DOHH2 (cell line): ENCODE results near the gene PRDX4.

Source experiments
- CTCF ChIP-seq: fragments of 200-600 bp; sonication (generic); IDR thresholded peaks from one replicate; pipeline ENCODE4 v1.5.1; 2014; ENCODE audit warnings: antibody characterized with exemption, mild to moderate bottlenecking, low read depth, low read length; ENCODE audit not compliant: poor library complexity, severe bottlenecking
- EZH2phosphoT487 ChIP-seq: fragments of 200-600 bp; sonication (generic); IDR thresholded peaks from 2 replicates; pipeline ENCODE4 v1.6.1; 2017; ENCODE audit warnings: borderline replicate concordance, mild to moderate bottlenecking, antibody characterized with exemption, low read length, moderate library complexity, mixed read lengths

- TF ChIP-seq CTCF (no peak), EZH2phosphoT487 (no peak)
Measured at GRCh38 chrX:23720117-23720677, 52.9 kb downstream of the PRDX4 start.
